ENCODE data around the gene GADD45GIP1. TPM values are rescaled to one million over a fixed set of nuclear protein-coding genes. Genes with fewer than 3 reads are reported as not detected.

Gene GADD45GIP1
- polyA plus RNA-seq, 1 of the 3 experiments (the other 2 are of a cell fraction): 91.8 TPM

- Histone ChIP-seq H3K27me3 (ENCODE audit: insufficient read depth) (no peaks in the 10 kb centered on the region), H3F3A (replicated peaks; ENCODE audit: insufficient read depth) (peaks cover 69% of the 10 kb centered on the region), H3K4me3 (ENCODE audit: low read depth in 2 of 2, low read length in 1 of 2) (no peak overlapping the region), H3K9me3 (no peaks in the 10 kb centered on the region), H3K9me2 (no peaks in the 10 kb centered on the region), H3K4me1 (ENCODE audit: control insufficient read depth in 1 of 2, insufficient read depth in 2 of 2, low read depth in 1 of 2, low read length in 1 of 2) (peaks cover 32 to 42% of the 10 kb centered on the region in 2 experiments), H3K36me3 (replicated peaks in 1 of 2; ENCODE audit: control insufficient read depth in 1 of 2, insufficient read depth in 2 of 2, low read length in 1 of 2) (peaks cover 26 to 40% of the 10 kb centered on the region in 2 experiments), H3K9ac (peak overlapping the region; percentile 63), H4K20me1 (ENCODE audit: insufficient read depth) (peaks cover 5% of the 10 kb centered on the region; the same call in 1 of the 2 replicates), H3K4me2 (peak overlapping the region; percentile 41), H2AFZ (ENCODE audit: low read depth) (no peak overlapping the region), H3K79me2 (ENCODE audit: insufficient read depth) (peaks cover 71% of the 10 kb centered on the region), H3K27ac (ENCODE audit: low read depth in 2 of 2, low read length in 1 of 2) (peak overlapping the region; percentile 93 to 97)
- CTCF ChIA-PET: interaction anchor here (0.7 to 5.6 kb wide), 9 partner anchors 11 to 176 kb away, joined by 3 to 55 read pairs (median 3); no protein-coding TSS in a partner anchor
- 15% methylated on average over 7 of the region's 12 CpGs for WGBS (ENCODE audit: low lambda C conversion rate)
- no peak for DNase-seq
- POLR2A ChIA-PET: interaction anchor here (0.7 to 1.0 kb wide), 7 partner anchors 12 to 196 kb away, joined by 3 to 5 read pairs (median 3); partner anchors contain the start of gene DAND5
- TF ChIP-seq SMC3 (IDR thresholded peaks at IDR 0.05; ENCODE audit: low read depth, low read length) (no peak), MAX (IDR thresholded peaks at IDR 0.05; ENCODE audit: low read depth) (no peak), EP300 (IDR thresholded peaks at IDR 0.05; ENCODE audit: borderline replicate concordance in 1 of 2, low read depth in 1 of 2, low read length in 1 of 2) (no peak), ELF1 (IDR thresholded peaks at IDR 0.05) (no peak), MEF2A (IDR thresholded peaks at IDR 0.05; ENCODE audit: borderline replicate concordance, low read depth) (no peak), FOSL2 (IDR thresholded peaks at IDR 0.05; ENCODE audit: borderline replicate concordance, low read depth) (peak; percentile 53; the same call in 1 of the 2 replicates), JUND (IDR thresholded peaks at IDR 0.05) (peak; percentile 54), USF2 (IDR thresholded peaks at IDR 0.05; ENCODE audit: borderline replicate concordance, low read depth, low read length) (no peak), NRF1 (IDR thresholded peaks at IDR 0.05; ENCODE audit: low read depth, low read length) (no peak), NFIC (IDR thresholded peaks at IDR 0.05; ENCODE audit: borderline replicate concordance) (peak; percentile 81; the same call in 1 of the 2 replicates), FOXJ3 (CRISPR knock-in tag; IDR thresholded peaks at IDR 0.05) (no peak), TEAD4 (IDR thresholded peaks at IDR 0.05; ENCODE audit: borderline replicate concordance, insufficient read depth) (0 out of 2 replicates have a peak, but pooled peaks have one; percentile 10), GATA2 (CRISPR knock-in tag; IDR thresholded peaks at IDR 0.05) (no peak), CTCF (IDR thresholded peaks at IDR 0.05) (no peak), REST (IDR thresholded peaks at IDR 0.05; ENCODE audit: low read depth, low read length) (no peak), EZH2phosphoT487 (IDR thresholded peaks at IDR 0.05; ENCODE audit: borderline replicate concordance, low read depth) (no peak)
- TF ChIP-seq, protein P1, sequence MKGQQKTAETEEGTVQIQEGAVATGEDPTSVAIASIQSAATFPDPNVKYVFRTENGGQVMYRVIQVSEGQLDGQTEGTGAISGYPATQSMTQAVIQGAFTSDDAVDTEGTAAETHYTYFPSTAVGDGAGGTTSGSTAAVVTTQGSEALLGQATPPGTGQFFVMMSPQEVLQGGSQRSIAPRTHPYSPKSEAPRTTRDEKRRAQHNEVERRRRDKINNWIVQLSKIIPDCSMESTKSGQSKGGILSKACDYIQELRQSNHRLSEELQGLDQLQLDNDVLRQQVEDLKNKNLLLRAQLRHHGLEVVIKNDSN (IDR thresholded peaks at IDR 0.05; ENCODE audit: borderline replicate concordance, low read depth): no peak
- TF ChIP-seq, protein P2, sequence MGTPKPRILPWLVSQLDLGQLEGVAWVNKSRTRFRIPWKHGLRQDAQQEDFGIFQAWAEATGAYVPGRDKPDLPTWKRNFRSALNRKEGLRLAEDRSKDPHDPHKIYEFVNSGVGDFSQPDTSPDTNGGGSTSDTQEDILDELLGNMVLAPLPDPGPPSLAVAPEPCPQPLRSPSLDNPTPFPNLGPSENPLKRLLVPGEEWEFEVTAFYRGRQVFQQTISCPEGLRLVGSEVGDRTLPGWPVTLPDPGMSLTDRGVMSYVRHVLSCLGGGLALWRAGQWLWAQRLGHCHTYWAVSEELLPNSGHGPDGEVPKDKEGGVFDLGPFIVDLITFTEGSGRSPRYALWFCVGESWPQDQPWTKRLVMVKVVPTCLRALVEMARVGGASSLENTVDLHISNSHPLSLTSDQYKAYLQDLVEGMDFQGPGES (IDR thresholded peaks at IDR 0.05; ENCODE audit: low read depth, low read length): no peak
- TF ChIP-seq, protein P3, sequence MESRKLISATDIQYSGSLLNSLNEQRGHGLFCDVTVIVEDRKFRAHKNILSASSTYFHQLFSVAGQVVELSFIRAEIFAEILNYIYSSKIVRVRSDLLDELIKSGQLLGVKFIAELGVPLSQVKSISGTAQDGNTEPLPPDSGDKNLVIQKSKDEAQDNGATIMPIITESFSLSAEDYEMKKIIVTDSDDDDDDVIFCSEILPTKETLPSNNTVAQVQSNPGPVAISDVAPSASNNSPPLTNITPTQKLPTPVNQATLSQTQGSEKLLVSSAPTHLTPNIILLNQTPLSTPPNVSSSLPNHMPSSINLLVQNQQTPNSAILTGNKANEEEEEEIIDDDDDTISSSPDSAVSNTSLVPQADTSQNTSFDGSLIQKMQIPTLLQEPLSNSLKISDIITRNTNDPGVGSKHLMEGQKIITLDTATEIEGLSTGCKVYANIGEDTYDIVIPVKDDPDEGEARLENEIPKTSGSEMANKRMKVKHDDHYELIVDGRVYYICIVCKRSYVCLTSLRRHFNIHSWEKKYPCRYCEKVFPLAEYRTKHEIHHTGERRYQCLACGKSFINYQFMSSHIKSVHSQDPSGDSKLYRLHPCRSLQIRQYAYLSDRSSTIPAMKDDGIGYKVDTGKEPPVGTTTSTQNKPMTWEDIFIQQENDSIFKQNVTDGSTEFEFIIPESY (IDR thresholded peaks at IDR 0.05; ENCODE audit: borderline replicate concordance, low read depth): no peak
Observed at GRCh38 chr19:12952488-12953137, 4.4 kb downstream of the GADD45GIP1 start.
